ENCODE results near the gene ACTG1. TPM values are rescaled to one million over a fixed set of nuclear protein-coding genes. Genes with fewer than 3 reads are reported as not detected.

ACTG1 gene
- total RNA-seq, 1 experiment from 2014 or later = 4,160 TPM

DNA sequence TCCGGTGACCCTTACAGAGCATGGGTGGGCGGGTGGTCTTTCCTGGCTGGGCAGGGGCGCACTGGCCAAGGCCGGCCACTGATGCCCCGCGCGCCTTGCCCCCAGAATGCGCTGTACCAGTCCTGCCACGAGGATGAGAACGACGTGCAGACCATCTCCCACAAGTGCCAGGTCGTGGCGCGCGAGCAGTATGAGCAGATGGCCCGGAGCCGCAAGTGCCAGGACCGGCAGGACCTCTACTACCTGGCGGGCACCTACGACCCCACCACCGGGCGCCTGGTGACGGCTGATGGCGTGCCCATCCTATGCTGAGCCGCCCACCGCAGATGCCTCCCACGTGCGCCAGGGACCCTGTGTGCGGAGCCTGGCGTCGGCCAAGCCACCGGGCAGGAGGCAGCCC, 49.1 kb downstream of the ACTG1 start:
- H4K91ac ChIP-seq (ENCODE audit: insufficient read length, low read depth, low read length) = no peak overlapping the region
- H4K8ac ChIP-seq (replicated peaks; ENCODE audit: insufficient read length, low read depth, low read length) = no peak overlapping the region
- WGBS (ENCODE audit: extremely low coverage, insufficient read length, low lambda C conversion rate) = no CpG with 5 or more reads among the region's 32 CpGs
- H3K79me1 ChIP-seq (ENCODE audit: insufficient read depth, low read depth, low read length, poor library complexity, severe bottlenecking) = no peaks in the 10 kb centered on the region
- no peak overlapping the region for H3K9ac ChIP-seq (ENCODE audit: extremely low read depth, insufficient read length, low read length)
- TF ChIP-seq, protein P1, sequence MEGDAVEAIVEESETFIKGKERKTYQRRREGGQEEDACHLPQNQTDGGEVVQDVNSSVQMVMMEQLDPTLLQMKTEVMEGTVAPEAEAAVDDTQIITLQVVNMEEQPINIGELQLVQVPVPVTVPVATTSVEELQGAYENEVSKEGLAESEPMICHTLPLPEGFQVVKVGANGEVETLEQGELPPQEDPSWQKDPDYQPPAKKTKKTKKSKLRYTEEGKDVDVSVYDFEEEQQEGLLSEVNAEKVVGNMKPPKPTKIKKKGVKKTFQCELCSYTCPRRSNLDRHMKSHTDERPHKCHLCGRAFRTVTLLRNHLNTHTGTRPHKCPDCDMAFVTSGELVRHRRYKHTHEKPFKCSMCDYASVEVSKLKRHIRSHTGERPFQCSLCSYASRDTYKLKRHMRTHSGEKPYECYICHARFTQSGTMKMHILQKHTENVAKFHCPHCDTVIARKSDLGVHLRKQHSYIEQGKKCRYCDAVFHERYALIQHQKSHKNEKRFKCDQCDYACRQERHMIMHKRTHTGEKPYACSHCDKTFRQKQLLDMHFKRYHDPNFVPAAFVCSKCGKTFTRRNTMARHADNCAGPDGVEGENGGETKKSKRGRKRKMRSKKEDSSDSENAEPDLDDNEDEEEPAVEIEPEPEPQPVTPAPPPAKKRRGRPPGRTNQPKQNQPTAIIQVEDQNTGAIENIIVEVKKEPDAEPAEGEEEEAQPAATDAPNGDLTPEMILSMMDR (conservative IDR thresholded peaks at IDR 0.05) = no peak
- no peaks in the 10 kb centered on the region for H4K20me1 ChIP-seq (ENCODE audit: control insufficient read depth, insufficient read depth, insufficient read length)
- no peak overlapping the region for H3K14ac ChIP-seq (ENCODE audit: insufficient read depth, low read length)
- no peaks in the 10 kb centered on the region for H3K79me2 ChIP-seq (ENCODE audit: insufficient read depth, low read length)
- no peak overlapping the region for H2BK5ac ChIP-seq (ENCODE audit: insufficient read length, low read length)
- H2BK15ac ChIP-seq (ENCODE audit: low read depth, low read length) = no peak overlapping the region
- Mint-ChIP-seq H3K27ac (no peak overlapping the region), H3K4me3 (no peak overlapping the region), H3K9me3 (no peaks in the 10 kb centered on the region), H3K36me3 (ENCODE audit: insufficient read depth in 1 of 3, low read depth in 3 of 3) (no peaks in the 10 kb centered on the region), H3K4me1 (peaks cover 0 to 5% of the 10 kb centered on the region in 2 experiments; a peak in 1 of 4 replicates), H3K27me3 (ENCODE audit: low read depth) (no peaks in the 10 kb centered on the region)
- H3K23me2 ChIP-seq (ENCODE audit: insufficient read length, low read depth, low read length, poor library complexity, severe bottlenecking) = no peaks in the 10 kb centered on the region
- no peaks in the 10 kb centered on the region for H3K9me3 ChIP-seq (ENCODE audit: control insufficient read depth, low read depth, low read length)
- no peak overlapping the region for H2AK5ac ChIP-seq (ENCODE audit: insufficient read length, low read length)
- no peak overlapping the region for H2BK120ac ChIP-seq (ENCODE audit: low read depth, low read length, poor library complexity, severe bottlenecking)
- no peak overlapping the region for H3K18ac ChIP-seq (ENCODE audit: insufficient read length, low read depth, low read length)
- no peak overlapping the region for H4K5ac ChIP-seq (ENCODE audit: insufficient read length, low read depth, low read length)
- no peak overlapping the region for H3T11ph ChIP-seq (ENCODE audit: low read length)
- H3K56ac ChIP-seq (ENCODE audit: insufficient read length, low read depth, low read length) = no peak overlapping the region
- no peak overlapping the region for H2BK20ac ChIP-seq (ENCODE audit: low read depth, low read length, poor library complexity, severe bottlenecking)
- H2BK12ac ChIP-seq (ENCODE audit: insufficient read length, low read depth, low read length) = no peak overlapping the region
- no peaks in the 10 kb centered on the region for H3K27me3 ChIP-seq (ENCODE audit: insufficient read depth, low read length)
- H2AFZ ChIP-seq (ENCODE audit: low read length) = no peak overlapping the region
- H3K27ac ChIP-seq (ENCODE audit: insufficient read length, low read depth, low read length) = no peak overlapping the region
- no peak overlapping the region for H3K23ac ChIP-seq (ENCODE audit: insufficient read length, low read depth, low read length)
- no peak for DNase-seq
- no peak overlapping the region for H3K4me2 ChIP-seq (ENCODE audit: insufficient read depth, insufficient read length, low read length)
- no peaks in the 10 kb centered on the region for H3K4me1 ChIP-seq (ENCODE audit: insufficient read depth, low read length)
- no peak overlapping the region for H3K4ac ChIP-seq (ENCODE audit: low read depth, low read length)

All from H9 (cell line).